Skeletal muscle cell (primary cell): ENCODE results near the gene ATP10D.

Experiments used
- DNase-seq: peaks from one replicate; pipeline ENCODE4 v3.0.0-alpha.2; 2010; ENCODE audit warnings: low read depth
- H3K4me3 ChIP-seq: 2 replicates; pipeline ENCODE4 v1.5.1; 2011; ENCODE audit warnings: low read depth, mild to moderate bottlenecking, control low read depth, low read length, moderate library complexity

ATP10D gene

DNA sequence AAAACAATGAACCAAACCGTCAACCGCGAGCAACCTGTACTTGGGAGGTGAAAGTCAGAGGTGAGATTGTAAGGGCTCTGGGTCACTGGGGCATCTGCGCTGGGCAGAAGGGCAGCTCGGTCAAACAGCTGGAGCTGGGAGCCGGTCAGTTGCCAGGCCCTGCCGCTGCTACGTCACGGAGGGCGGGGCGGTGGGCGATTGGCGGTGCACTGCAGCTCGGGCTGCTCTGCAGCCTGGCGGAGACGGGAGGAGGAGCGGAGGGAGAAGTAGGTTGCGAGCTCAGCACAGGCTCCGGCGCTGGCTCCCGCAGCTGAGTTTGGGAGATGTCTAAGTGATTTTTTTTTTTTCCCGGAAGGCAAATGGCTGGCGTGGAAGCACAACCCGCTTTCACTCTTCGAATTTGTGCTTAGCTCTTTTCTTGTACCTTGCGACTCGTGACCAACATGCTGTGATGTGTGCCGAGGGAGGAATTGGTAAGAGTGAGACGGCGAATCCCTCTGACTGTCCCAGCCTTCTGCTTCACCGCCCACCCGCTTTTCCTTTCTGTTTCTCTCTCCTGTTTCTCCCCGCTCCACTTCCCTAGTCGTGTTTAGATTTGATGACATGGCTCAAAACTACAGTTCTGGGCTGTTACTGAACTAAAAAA, at the start of gene ATP10D:
TSS of gene ATP10D (plus strand) at position 229 of the 646 bp plus-strand sequence. CDS start 27,266 bp downstream, outside the sequence.
- H3K4me3 ChIP-seq = peak within 1 kb of the TSS; percentile 64

DNA sequence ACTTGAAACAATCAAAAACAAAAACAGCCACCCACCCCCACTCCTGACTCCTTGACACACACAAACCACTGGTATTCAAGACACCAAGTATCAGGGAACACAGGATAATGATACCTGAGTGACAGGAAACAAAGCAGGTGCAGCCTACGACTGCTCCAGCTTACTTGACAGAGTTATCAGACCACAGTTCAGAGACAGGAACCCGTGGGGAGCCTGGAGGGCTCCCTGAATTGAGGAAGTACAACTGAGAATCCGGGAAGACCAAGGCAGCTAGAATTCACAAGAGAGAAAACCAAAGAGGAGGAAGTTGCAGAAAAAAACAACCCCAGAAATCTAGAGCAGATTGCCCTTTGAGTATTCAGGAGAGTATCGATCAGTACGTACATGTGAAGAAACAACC, 42.1 kb upstream of the ATP10D start:
- H3K4me3 ChIP-seq = no peak overlapping the region
- no peak for DNase-seq

More for the DNA sequence above, at the start of gene ATP10D:
- DNase-seq = peak; percentile 83

DNA sequence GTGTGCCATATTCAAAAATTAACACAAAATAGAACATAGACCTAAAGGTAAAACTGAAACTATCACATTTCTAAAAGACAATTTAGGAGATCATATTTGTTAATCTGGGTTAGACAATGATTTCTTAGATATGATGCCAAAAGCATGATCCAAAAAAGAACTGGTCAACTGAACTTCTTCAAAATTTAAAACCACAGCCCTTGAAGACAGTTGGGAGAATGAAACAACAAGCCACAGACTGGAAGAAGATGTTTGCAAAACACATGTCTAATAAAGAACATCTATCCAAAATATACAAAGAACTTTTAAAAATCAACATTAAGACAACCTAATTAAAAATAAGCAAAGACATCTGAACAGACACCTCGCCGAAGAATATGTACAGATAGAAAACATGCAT, 41.0 kb upstream of the ATP10D start:
- no peak for DNase-seq
- H3K4me3 ChIP-seq = no peak overlapping the region

GRCh38 chr4:47451657-47452056, 33.4 kb upstream of the ATP10D start:
- H3K4me3 ChIP-seq = no peak overlapping the region
- DNase-seq = no peak

DNA sequence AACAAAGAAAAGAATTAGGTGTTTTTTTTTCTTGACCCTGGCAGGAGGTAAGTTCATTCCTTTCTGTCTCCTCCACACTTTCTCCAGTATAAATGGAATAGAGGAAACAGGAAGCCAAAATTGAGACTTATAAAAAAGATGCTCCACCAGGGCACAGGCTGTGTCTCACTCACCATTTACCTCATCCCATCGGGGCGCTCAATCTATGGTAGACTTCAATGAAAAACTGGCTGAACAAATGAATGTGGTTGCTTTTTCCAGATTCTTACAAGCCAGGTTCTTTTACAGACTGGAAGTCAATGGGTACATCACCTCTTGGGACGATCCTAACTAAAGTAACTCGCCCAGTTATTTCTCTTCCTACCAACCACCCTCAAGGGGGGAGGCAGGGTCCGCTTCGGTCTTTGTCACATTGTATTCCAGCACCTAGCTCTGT, 22.3 kb upstream of the ATP10D start:
- DNase-seq = no peak
- peak overlapping the region; percentile 90 for H3K4me3 ChIP-seq

- DNase-seq = peak; percentile 84
- H3K4me3 ChIP-seq = peak within 1 kb of the TSS; percentile 90
Measured at GRCh38 chr4:47463235-47463956, 21.7 kb upstream of the ATP10D start, which contains the start of gene COMMD8. COMMD8 (minus strand) TSS chr4:47463702; CDS start chr4:47463651, 51 bp downstream.

DNA sequence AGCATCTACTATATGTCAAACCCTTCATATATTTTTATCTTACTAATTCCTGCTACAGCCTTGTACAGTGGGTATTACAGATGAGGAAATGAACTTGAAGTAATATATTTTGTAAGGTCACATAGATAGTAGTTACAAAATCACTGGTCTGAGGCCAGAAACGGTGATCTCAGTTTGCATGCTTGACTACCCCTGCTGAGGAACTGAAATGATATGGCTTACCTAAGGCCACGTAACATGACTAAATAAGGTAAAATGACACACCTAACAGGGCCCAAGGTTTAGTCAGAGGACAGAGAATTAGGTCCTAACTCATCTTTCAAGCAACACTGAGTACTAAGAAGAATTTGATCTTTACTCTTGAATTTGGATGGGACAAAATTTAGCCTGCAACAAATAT, 20.1 kb upstream of the ATP10D start:
- no peak overlapping the region for H3K4me3 ChIP-seq
- DNase-seq = no peak

DNA sequence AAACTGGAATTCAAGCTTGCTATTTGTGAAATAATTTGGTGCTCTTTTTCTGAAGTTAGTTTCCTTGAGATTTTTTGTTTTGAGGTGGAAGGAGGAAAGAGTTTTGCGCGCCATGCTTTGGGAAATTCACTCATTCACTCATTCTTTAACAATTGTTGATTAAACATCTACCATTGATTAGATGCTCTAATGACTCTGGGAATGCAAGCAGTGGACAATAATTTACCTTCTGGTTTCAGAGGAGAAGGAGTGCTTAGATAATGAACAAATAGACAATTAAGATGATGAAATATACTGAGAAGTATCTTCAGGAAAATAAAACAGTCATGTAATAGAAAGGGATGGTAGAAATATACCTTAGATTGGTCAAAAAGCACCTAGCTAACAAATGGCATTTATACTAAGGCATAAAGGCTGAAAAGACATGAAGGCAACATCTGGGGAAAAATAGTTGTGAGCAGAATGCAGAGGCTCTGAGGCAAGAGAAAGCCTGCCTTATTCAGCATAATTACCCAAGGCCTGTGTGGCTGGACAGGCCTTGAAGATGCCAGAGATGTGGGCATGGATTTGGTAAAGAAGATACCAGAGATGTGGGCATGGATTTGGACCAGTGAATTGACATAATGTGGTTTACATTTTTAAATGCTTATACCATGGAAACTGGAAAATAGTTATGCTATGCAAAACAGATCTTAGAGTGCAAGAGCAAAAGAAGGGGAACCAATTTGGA, 18.9 kb upstream of the ATP10D start:
- DNase-seq = no peak
- H3K4me3 ChIP-seq = no peak overlapping the region

- no peak overlapping the region for H3K4me3 ChIP-seq
- DNase-seq = no peak
Measured at GRCh38 chr4:47468706-47469365, 16.2 kb upstream of the ATP10D start.

DNA sequence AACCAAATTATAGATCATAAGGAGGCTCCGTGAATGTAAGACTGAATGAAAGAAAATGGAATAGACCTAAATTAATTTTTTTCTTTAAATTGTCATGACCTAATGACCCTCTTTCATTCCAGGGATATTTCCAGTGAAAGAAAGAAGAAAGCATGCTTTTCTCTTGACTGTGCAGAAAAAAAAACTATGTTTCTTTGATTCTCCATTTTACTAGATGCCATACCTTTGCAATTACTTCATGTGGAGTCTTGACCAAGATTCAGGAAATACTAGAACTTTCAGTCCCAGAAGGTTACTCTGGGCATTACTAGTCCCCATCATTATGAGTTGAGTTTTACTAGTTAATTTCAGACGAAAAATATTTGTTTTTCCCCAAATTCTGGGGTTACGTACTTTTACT, 15.1 kb upstream of the ATP10D start:
- H3K4me3 ChIP-seq = no peak overlapping the region
- no peak for DNase-seq

GRCh38 chr4:47471064-47471463, 14.0 kb upstream of the ATP10D start:
- no peak overlapping the region for H3K4me3 ChIP-seq
- DNase-seq = no peak

GRCh38 chr4:47471591-47471990, 13.5 kb upstream of the ATP10D start:
- no peak overlapping the region for H3K4me3 ChIP-seq
- DNase-seq = no peak

DNA sequence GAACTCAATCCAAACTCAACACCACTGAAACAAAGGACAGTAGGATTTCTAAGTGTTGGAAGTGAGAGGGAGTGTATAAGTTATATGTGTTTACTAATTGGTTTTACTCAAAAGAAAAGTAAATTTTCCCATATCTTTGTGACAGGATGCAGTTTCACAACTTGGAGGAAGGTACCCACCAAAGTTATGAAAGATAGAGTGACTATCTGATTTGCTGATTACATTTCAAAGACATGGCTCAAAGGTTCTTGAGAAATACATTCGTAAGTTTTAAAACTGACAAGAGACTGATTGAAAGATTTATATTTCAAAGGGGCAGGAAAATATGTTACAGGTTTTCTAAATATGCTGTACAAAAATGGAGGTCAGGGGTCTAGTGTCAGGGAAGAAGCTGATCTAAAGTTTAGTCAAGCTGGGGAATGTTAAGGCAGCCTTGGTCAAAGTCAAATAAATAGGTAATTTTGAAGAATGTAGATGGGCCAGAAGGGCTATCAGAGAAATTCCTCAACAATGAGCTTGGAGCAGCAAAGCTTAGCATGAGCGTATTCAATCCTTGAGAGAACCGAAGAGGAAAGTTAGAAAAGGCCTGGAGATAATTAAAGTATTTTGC, 11.8 kb upstream of the ATP10D start:
- no peak for DNase-seq
- no peak overlapping the region for H3K4me3 ChIP-seq

DNA sequence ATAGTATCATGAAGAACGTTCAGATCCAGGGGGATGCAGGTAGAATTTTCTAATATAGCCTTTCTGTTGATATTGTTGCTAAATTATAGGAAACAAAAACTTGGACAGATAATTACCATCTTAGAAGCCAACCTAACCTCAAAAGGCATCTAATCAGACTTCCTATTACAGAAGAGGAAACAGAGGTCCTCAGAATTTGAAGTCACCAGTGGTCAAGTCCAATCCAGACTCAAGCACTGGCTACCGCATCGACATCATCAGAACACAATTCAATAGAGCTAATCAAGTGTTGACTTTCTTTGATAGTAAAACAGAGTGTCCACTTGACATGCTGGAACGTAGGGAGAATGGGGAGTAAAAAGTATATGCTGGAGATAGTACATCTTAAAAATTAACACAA, 10.3 kb upstream of the ATP10D start:
- no peak overlapping the region for H3K4me3 ChIP-seq
- DNase-seq = no peak

GRCh38 chr4:47475411-47475810, 9.7 kb upstream of the ATP10D start:
- DNase-seq = no peak
- H3K4me3 ChIP-seq = no peak overlapping the region

GRCh38 chr4:47478804-47479203, 6.3 kb upstream of the ATP10D start:
- no peak for DNase-seq
- no peak overlapping the region for H3K4me3 ChIP-seq

DNA sequence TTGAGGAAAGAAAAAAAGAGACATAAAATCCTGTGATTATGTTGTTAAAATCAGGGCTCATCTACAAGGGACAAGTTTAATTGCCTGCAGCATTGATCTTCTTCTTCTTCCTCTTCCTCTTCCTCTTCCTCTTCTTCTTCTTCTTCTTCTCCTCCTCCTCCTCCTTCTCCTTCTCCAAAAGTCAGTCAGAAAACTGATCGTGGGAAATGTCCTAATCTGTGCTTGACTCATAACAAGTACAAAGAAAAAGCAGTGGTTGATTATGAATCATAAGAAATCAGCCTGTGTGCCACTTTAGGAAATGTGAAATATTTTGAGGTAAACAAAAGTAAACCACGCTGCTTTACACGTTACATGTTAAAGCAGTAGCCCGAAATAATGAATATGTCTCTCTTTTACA, 2.7 kb upstream of the ATP10D start:
- no peak for DNase-seq

DNA sequence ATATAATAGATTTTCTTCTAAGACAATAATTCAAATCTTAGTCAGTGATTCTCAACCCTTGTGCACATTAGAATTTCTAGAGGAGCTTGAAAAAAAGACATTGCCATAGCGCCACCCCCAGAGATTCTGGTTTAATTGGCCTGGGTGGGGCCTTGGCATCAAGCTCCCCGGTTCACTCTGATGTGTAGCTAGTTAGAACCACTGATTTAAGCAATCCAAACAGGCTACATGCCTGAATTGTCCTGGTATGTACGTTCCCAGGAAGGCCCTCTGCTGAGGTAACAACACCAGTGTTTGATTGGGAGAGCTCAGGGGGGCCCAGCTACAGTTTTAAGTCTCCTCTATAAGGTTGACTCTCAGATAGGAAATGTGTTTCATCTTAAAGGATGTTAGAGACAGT, 1.3 kb upstream of the ATP10D start:
- DNase-seq = no peak
- H3K4me3 ChIP-seq = no peak overlapping the region

More for the DNA sequence above, 2.7 kb upstream of the ATP10D start:
- H3K4me3 ChIP-seq = no peak overlapping the region

- no peak for DNase-seq
Measured at GRCh38 chr4:47484168-47484567, 907 bp upstream of the ATP10D start.

More at GRCh38 chr4:47484168-47484567, 907 bp upstream of the ATP10D start:
- no peak overlapping the region for H3K4me3 ChIP-seq
